Stromal cell of bone marrow (primary cell): ENCODE data around the gene MAPK6.

ENCODE experiments used
- DNase-seq: peaks from one replicate; pipeline ENCODE4 v3.0.0-alpha.2; 2012; ENCODE audit warnings: low read depth

The MAPK6 gene

GRCh38 chr15:52103217-52104207, 84.5 kb downstream of the MAPK6 start:
- DNase-seq, result peak; percentile 94

DNA sequence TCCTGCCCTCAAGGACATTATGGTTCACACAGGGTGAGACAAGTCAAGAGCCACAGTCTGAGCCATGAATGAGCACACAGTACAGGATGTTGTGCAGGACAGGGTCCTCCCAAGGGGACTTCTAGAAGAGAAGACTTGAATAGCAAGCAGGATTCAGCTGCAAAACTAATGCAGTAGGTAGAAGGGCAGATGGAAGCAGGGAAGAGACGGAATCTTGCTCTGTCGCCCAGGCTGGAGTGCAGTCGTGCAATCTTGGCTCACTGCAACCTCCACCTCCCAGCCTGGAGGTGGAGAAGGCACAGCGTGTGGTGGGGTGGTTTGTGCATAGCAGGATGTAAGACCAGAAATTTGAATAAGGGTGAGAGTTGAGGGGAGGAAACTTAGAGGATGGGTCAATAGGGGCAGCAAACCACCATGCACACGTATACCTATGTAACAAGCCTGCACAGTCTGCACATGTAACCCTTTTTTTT, 85.5 kb downstream of the MAPK6 start:
- no peak for DNase-seq

DNA sequence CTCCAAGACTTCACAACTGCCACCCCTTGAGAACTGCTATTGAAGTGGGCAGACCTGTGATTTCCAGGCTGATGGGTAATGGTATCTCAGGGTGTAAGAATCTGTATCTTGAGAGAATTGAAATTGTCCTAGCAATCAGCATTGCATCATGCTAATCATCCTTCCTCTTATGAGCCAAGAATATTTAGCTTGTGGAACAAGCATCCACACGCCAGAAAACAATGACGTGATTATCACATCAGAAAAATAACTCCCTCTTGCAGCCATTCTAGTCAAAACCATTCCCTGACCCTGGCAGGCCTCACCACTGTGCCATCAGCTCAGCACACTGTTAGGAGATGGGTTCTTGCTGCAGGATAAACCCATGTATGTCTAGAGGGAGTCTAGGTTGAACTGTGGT, 86.8 kb downstream of the MAPK6 start:
- DNase-seq, result no peak

- DNase-seq, result no peak
Measured at GRCh38 chr15:52106641-52107040, 87.6 kb downstream of the MAPK6 start.

DNA sequence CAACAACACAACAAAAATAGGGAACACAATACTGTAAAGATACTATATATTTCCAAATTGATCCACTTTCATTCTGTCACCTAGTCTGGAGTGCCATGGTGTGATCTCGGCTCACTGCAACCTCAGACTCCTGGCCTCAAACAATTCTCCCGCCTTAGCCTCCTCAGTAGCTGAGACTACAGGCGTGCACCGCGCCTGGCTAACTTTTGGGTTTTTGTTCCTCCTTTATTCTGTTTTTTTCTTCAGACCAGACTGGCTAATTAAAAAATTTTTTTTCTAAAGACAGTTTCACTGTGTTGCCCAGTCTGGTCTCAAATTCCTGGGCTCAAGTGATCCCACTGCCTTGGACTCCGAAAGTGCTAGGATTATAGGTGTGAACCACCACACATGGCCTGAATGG, 88.2 kb downstream of the MAPK6 start:
- no peak for DNase-seq

DNA sequence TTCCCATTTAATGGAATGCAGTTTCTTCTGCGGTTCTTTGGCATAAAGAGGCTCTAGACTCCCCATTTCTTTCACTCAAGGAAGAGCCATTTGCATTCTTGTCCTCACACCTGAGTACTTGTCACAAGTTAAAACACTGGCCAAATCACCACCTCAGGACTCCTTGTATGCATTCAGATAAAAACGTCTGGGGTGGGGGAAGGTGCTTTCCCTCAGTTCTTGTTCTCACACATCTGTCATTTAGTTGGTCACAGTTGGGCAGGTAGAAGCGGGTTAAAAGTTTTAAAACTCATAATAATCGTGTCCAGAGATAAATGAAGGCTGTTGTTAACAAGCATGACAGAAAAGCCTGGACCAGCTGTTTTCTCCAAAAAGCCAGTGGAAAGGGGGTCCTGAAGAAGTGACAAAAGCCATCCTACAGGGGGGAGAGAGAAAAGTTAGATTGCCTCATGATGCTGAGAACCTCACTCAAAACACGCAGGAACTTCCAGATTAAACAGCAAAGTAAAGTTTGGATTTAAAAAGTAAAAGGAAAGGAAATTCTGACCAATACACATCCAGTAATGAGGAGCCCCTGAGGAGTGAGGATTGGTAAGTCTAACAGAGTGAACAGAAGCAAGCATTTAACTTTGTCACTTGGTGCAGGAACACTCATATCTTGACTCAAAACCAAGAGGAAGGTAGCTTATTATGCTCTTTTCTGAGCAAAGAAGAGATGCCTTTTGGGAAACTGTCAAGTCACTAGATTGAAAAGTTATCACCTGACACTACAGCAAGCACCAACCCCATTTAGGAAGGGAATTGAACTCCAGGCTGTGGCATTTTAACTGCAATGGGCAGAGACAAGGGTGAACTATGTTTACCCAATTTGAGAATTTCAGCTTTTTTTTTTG, 90.8 kb downstream of the MAPK6 start:
- DNase-seq, result no peak

DNA sequence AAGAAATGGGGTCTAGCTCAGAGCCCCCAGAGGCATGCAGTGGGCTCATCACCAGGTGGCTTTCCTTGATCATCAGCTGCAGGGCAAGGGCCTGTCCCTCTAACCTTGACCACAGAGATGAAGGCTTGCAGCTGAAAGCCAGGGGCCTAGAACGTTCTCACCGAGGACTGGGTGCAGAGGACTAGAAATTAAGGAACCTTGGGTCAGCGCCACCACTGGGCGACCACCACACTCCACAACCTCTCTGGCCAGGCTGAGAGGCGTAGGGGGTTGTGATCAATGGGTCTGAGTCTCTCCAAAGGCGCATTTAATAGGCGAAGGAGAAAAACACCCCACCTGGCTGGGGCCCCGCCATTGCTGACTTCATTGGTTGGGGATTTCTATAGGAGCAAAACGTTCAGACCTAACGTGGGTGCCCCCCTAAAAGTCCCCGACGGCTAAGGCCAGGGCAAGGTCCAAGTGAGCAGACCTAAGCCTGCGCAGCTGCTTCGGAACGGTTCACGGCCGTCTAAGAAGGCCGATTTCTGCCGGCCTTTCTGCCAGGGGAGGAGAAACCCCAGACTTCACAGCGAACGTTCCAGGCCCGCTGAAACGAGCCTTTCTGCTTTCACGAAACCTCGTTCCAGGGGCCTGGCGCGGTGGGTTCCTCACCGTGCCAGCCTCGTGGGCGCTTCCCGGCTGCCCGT, 92.6 kb downstream of the MAPK6 start:
- DNase-seq, result no peak

DNA sequence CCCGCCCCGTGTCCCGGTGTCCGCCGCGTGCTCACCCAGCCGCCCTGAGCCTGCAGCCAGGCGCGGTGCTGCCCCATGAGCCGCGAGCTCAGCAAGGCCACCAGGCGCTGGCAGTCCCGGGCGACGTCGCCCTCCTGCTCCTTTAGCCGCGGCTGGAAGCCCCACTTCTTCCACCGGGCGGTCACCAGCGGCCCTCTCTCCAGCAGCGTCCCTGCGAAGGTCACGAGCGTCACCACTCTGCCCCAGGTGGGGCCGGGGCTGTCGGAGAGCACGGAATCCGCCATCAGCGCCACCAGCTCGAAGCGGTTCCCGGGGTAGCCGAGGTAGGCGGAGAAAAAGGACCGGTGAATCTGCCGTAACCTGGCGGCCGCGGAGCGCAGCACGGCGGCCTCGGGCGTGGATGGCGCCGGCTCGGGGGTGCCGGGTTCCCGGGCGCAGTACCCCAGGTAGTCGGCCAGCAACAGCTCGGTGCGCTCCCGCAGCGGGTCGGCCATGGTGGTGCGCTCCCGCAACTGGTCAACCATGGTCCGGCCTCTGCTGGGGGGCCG, 93.3 kb downstream of the MAPK6 start:
- DNase-seq, result no peak

GRCh38 chr15:52113235-52113634, 94.2 kb downstream of the MAPK6 start:
- DNase-seq, result no peak

GRCh38 chr15:52113708-52114107, 94.7 kb downstream of the MAPK6 start:
- DNase-seq, result no peak

DNA sequence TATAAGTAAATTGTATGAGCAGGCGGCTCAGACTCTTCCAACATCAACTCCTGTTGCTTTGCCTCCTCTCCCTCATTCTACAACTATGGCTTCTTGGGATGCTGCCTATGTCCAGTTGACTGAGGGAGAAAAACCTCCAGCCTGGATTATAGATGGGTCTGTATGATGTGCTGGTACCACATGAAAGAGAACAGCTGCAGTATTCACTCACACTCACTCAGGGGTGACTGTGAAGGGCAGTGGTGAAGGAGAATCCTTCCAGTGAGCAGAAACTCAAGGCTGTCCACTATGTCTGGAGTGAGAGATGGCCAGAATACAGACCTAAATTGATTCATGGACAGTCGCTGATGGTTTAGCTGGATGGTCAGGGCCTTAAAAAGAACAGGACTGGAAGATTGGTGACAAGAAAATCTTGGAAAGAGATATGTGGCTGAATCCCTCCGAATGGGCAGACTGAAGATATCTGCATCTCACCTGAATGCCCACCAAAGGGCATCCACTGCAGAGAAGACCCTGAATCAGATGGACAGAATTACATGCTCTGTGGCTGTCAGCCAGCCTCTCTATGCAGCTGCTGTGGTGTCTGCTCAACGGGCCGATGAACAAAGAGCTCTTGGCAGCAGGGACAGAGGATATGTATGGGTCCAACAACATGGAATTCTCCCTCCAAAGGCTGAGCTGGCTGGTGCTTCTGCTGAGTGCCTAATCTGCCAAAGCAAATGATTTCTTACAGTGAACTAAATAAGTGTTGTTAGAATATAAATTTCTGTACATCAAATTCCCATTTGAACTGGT, 95.4 kb downstream of the MAPK6 start:
- no peak for DNase-seq

DNA sequence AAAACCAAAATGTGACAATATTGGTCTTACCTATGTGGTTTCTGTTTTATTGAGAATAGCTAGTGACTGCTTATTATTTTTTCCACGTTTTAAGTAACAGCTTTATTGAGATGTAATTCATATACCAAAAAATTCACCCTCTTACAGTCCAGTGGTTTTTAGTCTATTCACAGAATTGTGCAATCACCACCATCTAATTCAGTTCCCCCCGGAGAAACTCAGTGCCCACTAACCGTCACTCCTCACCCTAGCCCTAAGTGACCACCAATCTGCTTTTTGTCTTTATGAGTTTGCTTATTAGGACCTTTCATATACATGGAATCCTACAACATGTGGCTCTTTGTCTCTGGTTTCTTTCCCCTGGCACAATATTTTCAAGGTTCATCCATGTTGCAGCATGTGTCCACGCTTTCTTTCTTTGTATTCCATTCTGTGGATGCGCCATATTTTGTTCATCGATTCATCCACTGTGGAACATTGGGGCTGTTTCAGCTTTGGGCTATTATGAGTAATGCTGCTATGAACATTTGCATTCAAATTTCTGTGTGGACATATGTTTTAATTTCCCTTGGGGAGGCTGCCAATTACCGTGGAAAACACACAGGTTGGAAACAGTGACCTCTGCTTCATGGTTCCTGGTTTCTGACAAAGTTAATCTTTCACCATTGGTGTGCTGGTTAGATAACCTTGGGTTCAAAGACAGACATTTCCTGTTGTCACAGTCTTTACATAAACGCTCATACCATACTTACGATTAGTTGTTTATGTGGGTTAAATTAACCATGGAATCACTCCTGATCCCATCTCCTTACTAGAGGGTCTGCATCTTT, 96.8 kb downstream of the MAPK6 start:
- DNase-seq, result no peak
